Breast epithelium (tissue), 3 donors: ENCODE results near the gene SCN1A.

Experiments used
- POLR2A ChIP-seq: fragments of 450-650 bp; IDR thresholded peaks from one replicate; pipeline ENCODE4 v1.6.1; 2016; ENCODE audit warnings: antibody characterized with exemption, mild to moderate bottlenecking, moderate library complexity
- POLR2AphosphoS5 ChIP-seq, 3 donors: sonication (generic); formaldehyde crosslinking; IDR thresholded peaks; one replicate each; pipeline ENCODE4 v1.6.1; 2017; ENCODE audit warnings: antibody characterized with exemption in 3 of 3
- TF ChIP-seq, protein P1 (sequence below), 3 donors: fragments of 450-650 bp; IDR thresholded peaks; one replicate each; pipeline ENCODE4 v1.5.1; 2016 to 2017; ENCODE audit warnings: antibody characterized with exemption in 3 of 3, mild to moderate bottlenecking in 3 of 3, moderate library complexity in 3 of 3

DNA sequence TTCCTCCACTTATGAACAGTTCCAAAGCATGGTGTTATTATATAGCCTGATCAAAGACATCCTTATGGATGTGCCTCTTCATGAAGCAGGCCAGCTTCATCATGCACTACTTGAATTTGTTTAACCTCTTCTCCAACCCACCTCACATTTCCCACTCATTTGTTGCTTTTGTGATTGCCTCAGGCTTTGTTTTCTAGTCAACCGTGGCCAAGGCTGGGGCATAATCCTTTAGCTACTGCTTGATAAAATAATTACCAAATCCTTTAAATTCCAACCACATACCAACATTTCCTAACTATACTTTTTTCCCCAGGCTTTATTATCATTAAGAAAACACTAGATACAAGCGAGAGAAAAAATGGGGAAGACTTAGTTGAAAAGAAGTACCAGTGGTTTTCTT is 39.6 kb upstream of the SCN1A start:
- TF ChIP-seq, protein P1, sequence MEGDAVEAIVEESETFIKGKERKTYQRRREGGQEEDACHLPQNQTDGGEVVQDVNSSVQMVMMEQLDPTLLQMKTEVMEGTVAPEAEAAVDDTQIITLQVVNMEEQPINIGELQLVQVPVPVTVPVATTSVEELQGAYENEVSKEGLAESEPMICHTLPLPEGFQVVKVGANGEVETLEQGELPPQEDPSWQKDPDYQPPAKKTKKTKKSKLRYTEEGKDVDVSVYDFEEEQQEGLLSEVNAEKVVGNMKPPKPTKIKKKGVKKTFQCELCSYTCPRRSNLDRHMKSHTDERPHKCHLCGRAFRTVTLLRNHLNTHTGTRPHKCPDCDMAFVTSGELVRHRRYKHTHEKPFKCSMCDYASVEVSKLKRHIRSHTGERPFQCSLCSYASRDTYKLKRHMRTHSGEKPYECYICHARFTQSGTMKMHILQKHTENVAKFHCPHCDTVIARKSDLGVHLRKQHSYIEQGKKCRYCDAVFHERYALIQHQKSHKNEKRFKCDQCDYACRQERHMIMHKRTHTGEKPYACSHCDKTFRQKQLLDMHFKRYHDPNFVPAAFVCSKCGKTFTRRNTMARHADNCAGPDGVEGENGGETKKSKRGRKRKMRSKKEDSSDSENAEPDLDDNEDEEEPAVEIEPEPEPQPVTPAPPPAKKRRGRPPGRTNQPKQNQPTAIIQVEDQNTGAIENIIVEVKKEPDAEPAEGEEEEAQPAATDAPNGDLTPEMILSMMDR (IDR thresholded peaks at IDR 0.05): no peak
- no peak for TF ChIP-seq POLR2AphosphoS5 (IDR thresholded peaks at IDR 0.05)
- TF ChIP-seq POLR2A: no peak
